ENCODE measurements around the gene CCDC88A.
"Not testable (repeated sequence)": the region's sequence is repeated elsewhere in the genome, so short reads cannot be mapped to it uniquely, and the experiment has no call there.

DNA sequence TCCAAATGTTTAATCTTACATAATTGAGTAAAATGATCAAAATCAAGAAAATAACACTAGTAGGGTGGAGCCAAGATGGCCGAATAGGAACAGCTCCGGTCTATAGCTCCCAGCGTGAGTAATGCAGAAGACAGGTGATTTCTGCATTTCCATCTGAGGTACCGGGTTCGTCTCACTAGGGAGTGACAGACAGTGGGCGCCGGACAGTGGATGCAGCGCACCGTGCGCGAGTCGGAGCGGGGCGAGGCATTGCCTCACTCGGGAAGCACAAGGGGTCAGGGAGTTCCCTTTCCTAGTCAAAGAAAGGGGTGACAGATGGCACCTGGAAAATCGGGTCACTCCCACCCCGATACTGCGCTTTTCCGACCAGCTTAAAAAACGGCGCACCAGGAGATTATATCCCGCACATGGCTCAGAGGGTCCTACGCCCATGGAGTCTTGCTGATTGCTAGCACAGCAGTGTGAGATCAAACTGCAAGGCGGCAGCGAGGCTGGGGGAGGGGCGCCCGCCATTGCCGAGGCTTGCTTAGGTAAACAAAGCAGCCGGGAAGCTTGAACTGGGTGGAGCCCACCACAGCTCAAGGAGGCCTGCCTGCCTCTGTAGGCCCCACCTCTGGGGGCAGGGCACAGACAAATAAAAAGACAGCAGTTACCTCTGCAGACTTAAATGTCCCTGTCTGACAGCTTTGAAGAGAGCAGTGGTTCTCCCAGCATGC lies 22.5 kb upstream of the CCDC88A start:
- not testable (repeated sequence) for TF ChIP-seq CTCF (conservative IDR thresholded peaks at IDR 0.05; ENCODE audit: low read depth in 2 of 2); EZH2 (IDR thresholded peaks at IDR 0.05; ENCODE audit: low read depth, unreplicated experiment); EZH2phosphoT487 (IDR thresholded peaks at IDR 0.05; ENCODE audit: unreplicated experiment); REST (IDR thresholded peaks at IDR 0.05; ENCODE audit: unreplicated experiment); ETS1 (IDR thresholded peaks at IDR 0.05); POLR2AphosphoS5 (IDR thresholded peaks at IDR 0.05; ENCODE audit: low read depth); NANOG (IDR thresholded peaks at IDR 0.05; ENCODE audit: borderline replicate concordance); ZNF331 (CRISPR knock-in tag; IDR thresholded peaks at IDR 0.05; ENCODE audit: low read depth); CREB1 (CRISPR knock-in tag; IDR thresholded peaks at IDR 0.05; ENCODE audit: low read depth); ZNF114 (CRISPR knock-in tag; IDR thresholded peaks at IDR 0.05); STAT1 (IDR thresholded peaks at IDR 0.05; ENCODE audit: unreplicated experiment)
